Myocyte (in vitro differentiated cells): ENCODE measurements around the gene NR3C2. TPM values are rescaled to one million over a fixed set of nuclear protein-coding genes. Genes with fewer than 3 reads are reported as not detected.
"Not testable (repeated sequence)": the region's sequence is repeated elsewhere in the genome, so short reads cannot be mapped to it uniquely, and the experiment has no call there.

Experiments used
- DNase-seq: peaks from one replicate; pipeline ENCODE4 v3.0.0-alpha.2; 2012; ENCODE audit warnings: low read depth
- total RNA-seq: library from RNA; depleted of rRNA; stranded (reverse); fragments of >200 nt; gene quantifications from 2 replicates; pipeline ENCODE4 v1.2.3, GENCODE V29; 2014

The NR3C2 gene
- total RNA-seq, 1 donor from 2014 or later = 13.4 TPM

DNA sequence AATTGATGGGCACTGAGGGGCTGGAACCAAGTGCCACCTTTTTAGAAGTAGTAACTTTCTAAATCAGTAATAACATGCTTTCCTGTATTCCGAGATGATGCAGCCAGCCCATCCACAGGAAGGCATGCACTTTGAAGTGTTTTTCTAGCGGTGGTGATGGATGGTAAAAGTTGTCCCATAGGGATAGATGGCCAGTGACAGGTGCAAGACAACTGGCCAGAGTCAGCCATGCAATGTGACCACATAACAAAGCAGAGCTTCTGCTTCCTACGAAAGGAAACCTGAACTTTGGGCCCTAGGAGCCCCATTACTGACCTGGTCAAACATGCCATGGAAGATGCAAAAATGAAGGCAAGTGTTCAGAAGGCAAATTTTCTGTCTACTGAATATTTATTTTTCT is 72.3 kb downstream of the NR3C2 start:
- peak; percentile 93 for DNase-seq

- no peak for DNase-seq
Measured at GRCh38 chr4:148367756-148368155, 74.5 kb downstream of the NR3C2 start.

- no peak for DNase-seq
Measured at GRCh38 chr4:148366251-148366650, 76.0 kb downstream of the NR3C2 start.

GRCh38 chr4:148364525-148364924 is 77.7 kb downstream of the NR3C2 start:
- no peak for DNase-seq

DNA sequence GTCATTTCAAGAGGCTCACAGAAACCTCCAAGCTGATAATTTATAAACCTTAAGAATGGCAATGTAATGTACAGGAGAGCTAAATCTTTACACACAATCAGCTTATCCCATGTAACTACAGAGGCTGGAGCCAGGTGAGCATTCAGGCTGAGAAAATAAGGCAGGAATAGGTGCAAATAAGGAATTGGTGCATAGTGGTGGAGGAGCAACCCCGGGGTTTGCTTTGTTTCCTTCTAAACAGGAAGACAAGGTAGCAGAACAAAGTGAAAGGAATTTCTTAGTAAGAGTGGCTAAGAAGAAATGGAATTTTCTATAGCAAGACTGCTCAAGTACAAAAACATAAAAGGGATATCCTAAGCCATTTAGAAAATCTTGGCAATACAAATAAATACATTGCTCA is 82.4 kb downstream of the NR3C2 start:
- DNase-seq = no peak

DNA sequence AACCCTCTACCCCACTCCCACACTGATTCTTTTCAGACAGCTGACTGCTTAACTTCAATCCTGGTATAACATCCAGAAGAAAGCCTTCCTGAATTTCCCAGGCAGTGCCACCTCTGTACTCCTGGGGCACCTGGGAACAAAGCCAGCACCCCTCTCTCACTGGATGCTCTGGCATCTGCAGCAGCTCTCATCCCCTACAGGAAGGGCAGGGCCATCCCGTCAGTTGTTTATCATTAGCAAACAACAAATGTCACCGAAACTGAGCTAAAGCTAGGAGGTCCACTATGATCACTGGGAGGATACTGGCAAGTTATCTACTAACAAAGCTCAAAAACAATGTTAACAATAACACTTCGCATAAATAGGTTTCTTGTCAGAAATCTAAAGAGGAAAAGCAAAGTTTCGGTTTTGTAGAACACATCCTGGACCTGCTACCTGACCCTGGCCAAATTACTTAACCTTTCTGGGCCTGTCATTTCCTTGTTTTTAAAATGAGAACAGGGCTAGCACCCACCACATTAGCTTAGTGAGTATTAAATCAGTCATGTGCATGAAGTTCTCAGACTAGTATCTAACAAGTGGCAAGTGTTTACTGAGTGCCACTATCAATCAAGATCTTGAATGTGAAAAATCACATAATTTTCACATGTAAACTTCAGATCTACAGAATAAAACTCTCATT is 86.6 kb downstream of the NR3C2 start:
- no peak for DNase-seq

GRCh38 chr4:148354186-148354585 is 88.0 kb downstream of the NR3C2 start:
- DNase-seq = no peak

DNA sequence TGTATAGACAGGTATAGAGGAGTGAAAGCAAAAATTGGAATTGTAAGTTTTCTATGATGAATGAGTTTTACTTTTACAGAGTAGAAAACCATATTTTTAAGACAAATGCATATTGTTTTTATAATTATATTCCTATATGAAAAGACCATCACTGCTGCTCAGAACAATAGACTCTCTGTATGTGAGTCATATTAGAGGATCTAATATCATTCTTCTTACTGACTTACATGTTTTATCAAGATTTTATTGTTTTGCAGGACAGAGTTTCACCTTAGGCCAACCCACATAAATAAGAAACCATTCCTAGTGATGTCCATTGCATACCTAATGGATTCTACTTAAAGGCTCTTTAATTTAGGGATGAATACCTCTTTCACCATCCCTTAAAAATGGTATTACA is 88.6 kb downstream of the NR3C2 start:
- no peak for DNase-seq

DNA sequence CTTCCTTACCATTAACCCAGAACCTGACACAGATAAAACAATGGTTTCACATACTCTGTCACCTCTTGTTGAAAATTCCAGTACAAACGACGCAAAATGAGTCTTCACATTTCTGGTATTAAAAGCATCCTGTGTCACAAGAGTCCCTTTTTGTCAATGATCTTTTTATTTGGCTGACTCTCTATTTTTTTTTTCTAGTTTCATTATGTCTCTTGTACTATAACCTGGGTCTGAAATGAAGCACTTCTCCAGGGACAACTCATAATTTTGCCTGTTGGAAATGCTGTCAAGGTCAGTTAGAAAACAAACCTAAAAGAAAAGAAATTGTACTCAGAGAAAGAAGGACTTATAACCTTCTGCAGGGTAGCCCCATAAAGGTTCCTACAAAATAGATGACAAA is 93.1 kb downstream of the NR3C2 start:
- no peak for DNase-seq

DNA sequence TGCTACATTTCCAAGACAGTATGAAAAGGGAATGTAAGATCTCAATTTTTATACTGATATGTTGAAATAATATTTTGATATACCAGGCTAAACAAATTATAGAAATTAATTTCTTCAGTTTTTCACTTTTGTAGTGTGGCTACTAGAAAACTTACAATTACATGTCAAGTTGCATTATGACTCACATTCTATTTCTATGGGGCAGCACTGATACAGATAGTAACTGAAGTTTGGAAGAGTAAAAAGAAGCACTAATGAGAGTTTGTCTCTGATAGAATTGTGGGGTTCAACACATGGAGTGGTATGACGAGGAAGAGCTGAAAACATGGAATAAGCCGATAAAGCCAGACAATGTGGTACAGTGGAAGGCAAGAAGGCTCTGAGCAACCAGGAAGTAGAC is 95.6 kb downstream of the NR3C2 start:
- DNase-seq = no peak

GRCh38 chr4:148345509-148345908 is 96.7 kb downstream of the NR3C2 start:
- no peak for DNase-seq

DNA sequence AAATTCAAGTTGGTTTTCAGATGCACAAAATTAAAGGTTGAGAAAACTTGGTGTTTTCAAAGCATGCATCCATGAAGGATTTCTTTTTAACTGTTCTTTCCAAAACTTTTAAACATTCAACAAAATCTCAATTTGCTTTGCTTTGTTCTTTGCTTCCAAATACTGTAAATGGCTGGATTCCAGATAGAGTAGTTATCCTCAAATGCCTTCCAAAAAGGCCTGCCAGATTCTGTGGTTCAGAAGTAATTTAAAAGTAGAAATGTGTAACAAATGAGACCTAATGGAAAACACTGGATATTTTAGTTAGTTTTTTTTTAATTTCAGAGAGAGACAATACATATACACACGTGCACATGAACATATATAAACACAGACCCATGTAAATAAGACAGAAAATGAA is 97.3 kb downstream of the NR3C2 start:
- DNase-seq = peak; percentile 40

DNA sequence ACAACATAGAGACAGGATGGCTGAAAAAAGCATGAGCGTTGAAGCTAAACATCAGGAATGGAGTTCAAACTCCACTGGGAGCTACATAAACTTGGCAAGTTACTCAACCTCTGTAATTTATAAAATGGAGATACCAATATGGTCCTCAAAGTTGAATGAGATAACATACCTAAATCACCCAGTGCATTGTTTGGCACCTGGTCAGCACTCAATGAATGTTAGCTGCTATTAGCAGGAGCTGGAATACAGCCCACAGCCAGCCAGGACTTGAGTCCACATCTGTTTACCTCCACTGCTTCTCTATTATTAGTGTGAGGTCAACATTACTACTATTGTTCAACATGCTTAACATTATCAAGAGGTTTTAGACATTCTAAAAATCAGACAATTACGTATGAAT is 97.9 kb downstream of the NR3C2 start:
- no peak for DNase-seq

DNA sequence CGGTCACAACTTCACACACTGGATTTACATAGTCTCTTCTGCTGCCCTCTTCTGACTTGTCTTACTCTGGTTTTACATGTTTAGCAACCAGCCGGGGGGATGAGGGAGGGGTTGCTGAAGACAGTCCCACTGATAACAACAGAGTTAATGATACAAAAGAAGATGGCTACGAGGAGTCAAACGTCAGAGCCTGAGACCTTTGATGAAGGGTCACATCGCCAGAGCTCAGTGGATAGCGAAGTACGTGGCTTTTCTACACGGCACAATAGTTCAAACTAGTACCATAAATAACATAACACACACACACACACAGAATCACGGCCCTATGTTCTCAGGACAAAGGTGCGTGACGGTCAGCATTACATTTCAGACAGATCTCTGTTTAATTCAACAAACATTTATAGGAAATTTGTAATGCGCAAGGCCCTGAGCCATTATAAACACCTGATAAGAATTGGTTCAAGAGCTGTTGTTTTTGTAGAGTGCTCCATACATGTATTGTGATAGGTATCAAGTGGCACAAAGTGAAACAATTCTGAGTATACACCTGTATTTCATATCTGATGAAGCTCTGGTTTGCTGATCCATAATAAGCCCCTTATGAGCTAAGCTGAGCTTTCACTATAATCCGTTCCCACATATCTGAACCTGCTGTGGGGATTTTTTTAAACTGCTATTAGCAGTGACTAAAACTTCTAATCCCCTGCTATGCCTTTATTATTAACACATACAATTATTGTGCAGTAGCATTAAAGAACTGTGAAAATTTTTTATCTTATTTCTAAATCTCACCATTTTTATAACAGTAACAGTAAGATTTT is 100.0 kb downstream of the NR3C2 start:
- no peak for DNase-seq

- no peak for DNase-seq
Measured at GRCh38 chr4:148335133-148335532, 107.1 kb downstream of the NR3C2 start.

GRCh38 chr4:148333265-148333664 is 108.9 kb downstream of the NR3C2 start:
- no peak for DNase-seq

DNA sequence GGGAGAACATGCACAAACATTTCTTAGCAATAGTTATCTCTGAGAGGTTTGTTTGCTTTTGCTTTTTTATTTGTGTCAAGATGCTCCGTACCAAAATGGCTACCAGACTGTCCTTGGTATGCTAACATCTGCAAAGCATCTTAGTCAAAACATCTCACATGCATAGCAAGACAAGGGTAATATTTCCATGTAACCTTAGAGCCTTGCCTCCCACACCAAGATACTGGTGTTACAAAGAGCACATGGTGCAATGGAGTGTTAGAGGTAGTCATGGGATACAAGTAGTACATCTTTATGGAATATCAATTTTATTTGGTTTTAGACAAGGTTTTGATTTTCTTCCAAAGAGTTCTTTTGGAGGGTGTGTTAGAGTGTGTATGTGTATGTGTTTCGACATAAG is 109.7 kb downstream of the NR3C2 start:
- peak; percentile 5 for DNase-seq

- DNase-seq = no peak
Measured at GRCh38 chr4:148330724-148331123, 111.5 kb downstream of the NR3C2 start.

DNA sequence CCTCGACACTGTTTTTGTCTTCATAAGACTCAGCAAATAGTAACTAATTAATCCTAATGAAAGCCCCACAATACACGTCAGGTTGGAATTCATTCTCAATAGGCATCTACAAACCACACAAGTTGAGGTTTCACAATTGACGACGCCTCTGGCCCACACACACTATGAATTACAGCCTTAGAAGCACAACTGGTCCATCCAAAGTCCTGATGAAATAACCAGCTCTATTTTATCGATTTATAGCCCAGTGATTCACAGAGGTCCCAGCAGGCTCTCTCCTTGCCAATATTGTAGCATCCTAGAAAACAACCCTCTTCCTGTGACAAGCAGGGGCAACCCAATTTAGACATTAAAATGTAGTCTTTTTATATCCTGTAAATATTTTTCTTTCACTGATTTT is 112.1 kb downstream of the NR3C2 start:
- DNase-seq = no peak

DNA sequence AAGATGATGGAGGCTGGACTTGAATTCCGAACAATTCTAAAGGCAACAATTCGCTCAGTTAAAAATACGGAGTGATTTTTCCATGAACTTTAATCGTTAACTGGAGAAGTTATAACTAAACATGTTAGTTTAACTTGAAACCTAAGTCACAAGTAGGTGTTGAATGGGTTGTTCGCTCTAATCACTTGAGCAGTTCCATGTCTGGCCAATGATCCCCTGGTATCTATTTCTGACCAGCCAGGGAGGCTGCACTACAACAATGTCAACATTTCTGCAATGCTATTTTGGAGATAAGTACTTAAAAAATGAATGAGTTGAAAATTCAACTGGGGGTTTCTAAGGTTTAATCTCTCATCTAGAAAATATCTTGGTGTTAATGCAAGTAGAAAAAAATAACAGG is 112.5 kb downstream of the NR3C2 start:
- DNase-seq = no peak

DNA sequence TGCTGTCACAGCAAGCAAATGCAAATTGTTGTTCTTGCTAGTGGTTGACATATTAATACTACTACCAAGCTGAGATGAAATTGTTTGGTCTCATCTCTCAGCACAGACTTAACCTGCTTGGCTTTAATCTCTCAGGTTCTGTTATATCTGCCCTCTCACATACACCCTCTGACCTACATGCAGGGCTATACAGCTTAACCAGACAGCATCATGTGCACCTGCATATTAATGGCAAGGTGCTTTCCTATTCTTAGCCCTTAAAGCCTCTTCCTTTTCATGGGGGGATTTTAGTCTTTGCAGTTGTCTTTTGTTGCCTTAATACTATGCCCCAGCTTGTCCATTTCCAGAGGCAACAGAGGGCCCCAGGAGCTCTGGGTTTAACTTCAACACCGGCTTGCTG is 114.5 kb downstream of the NR3C2 start:
- DNase-seq = no peak

DNA sequence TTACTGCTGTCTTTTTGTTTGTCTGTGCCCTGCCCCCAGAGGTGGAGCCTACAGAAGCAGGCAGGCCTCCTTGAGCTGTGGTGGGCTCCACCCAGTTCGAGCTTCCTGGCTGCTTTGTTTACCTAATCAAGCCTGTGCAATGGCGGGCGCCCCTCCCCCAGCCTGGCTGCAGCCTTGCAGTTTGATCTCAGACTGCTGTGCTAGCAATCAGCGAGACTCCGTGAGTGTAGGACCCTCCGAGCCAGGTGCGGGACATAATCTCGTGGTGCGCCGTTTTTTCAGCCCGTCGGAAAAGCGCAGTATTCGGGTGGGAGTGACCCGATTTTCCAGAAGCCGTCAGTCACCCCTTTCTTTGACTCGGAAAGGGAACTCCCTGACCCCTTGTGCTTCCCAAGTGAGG is 118.9 kb downstream of the NR3C2 start:
- DNase-seq = not testable (repeated sequence)

DNA sequence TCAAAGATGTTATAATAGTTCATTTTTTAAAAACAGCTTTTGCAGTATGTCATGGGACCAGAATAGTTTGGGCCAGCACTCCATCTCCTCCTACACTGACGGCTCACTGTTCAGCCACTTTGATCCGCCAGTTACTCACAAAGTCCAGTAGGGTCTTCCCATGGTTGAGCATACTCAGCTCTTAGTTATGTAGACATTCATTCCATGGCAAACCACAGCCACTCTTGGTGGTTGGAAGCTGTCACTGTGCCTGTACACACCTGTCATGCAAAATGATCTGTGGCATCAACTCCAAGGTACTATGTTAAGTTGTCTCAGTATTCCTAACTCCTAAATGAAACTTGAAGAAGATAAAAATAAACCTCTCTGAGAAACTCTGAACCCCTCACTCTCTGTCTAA is 127.2 kb downstream of the NR3C2 start:
- DNase-seq = peak; percentile 99
